ENCODE results near the gene SVBP. TPM values are rescaled to one million over a fixed set of nuclear protein-coding genes. Genes with fewer than 3 reads are reported as not detected.
"Not testable (repeated sequence)": the region's sequence is repeated elsewhere in the genome, so short reads cannot be mapped to it uniquely, and the experiment has no call there.

The SVBP gene
- total and polyA plus RNA-seq, 2 donors (not counting 3 experiments of a cell fraction or from before 2014, with no cell fraction given) = 18.1 to 24.1 TPM

DNA sequence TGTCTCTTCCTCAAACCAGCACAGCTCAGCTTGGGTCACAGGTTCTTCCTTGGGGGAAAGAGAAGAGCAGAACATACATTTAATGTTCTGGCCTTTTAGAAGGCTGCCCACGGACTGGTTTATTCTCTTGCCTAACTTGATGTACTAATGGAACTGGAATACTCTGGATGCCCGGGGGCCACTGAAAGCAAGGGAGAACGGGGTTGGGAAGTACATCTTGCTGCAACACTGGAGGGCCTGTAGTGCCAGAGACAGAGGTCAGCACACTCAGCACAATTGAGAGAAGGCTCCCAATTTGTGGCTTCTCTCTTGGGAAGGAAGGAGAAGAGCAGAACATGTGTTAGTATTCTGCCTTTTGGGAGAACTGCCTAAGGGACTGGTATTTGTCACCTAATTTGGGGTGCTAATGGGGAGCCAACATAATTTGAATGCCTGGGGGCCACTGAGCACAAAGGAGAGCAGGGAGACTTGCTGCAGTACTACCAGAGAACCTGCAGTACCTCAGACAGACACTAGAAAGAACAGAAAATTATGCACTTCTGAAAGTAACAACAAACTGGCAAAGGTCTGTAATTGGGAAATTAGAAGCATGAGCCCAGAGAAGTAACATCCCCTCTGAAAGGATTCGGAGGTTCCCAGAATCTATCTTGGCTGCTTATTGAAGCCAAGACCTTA, 43.3 kb upstream of the SVBP start:
- BruUV-seq (replicated peaks) = no TSS peak
- H4K20me1 ChIP-seq (replicated peaks; ENCODE audit: control insufficient read depth, extremely low read depth, insufficient read depth, low read length) = no peaks in the 10 kb centered on the region
- TF ChIP-seq MAX (IDR thresholded peaks at IDR 0.05; ENCODE audit: insufficient read depth, insufficient read length) (no peak), POLR2A (IDR thresholded peaks at IDR 0.05; ENCODE audit: low read depth, low read length) (no peak), JUN (IDR thresholded peaks at IDR 0.05; ENCODE audit: borderline replicate concordance, insufficient read depth, insufficient read length, low read depth) (no peak), EZH2 (IDR thresholded peaks at IDR 0.05; ENCODE audit: borderline replicate concordance, low read depth, low read length, severe bottlenecking) (no peak), MYC (IDR thresholded peaks at IDR 0.05; ENCODE audit: low read depth, low read length) (no peak), POLR2AphosphoS5 (IDR thresholded peaks at IDR 0.05; ENCODE audit: insufficient read depth, low read depth, low read length) (no peak), FOS (IDR thresholded peaks at IDR 0.05; ENCODE audit: borderline replicate concordance, insufficient read depth, low read length) (no peak), GATA2 (IDR thresholded peaks at IDR 0.05; ENCODE audit: insufficient read depth, insufficient read length, low read depth, low read length) (no peak)
- TF ChIP-seq, protein P1, sequence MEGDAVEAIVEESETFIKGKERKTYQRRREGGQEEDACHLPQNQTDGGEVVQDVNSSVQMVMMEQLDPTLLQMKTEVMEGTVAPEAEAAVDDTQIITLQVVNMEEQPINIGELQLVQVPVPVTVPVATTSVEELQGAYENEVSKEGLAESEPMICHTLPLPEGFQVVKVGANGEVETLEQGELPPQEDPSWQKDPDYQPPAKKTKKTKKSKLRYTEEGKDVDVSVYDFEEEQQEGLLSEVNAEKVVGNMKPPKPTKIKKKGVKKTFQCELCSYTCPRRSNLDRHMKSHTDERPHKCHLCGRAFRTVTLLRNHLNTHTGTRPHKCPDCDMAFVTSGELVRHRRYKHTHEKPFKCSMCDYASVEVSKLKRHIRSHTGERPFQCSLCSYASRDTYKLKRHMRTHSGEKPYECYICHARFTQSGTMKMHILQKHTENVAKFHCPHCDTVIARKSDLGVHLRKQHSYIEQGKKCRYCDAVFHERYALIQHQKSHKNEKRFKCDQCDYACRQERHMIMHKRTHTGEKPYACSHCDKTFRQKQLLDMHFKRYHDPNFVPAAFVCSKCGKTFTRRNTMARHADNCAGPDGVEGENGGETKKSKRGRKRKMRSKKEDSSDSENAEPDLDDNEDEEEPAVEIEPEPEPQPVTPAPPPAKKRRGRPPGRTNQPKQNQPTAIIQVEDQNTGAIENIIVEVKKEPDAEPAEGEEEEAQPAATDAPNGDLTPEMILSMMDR (IDR thresholded peaks at IDR 0.05; ENCODE audit: extremely low read depth in 1 of 2, insufficient read depth in 1 of 2, low read depth in 1 of 2, low read length in 2 of 2) = no peak
- no peak overlapping the region for H3K4me3 ChIP-seq (replicated peaks in 1 of 3; ENCODE audit: insufficient read depth in 1 of 3, low read depth in 1 of 3, low read length in 3 of 3)
- DNase-seq (ENCODE audit: low read depth, low spot score) (no peak), FAIRE-seq (no peak)
- no peaks in the 10 kb centered on the region for H3K79me2 ChIP-seq (ENCODE audit: control insufficient read depth, insufficient read depth, low read length)
- H3K9ac ChIP-seq (replicated peaks; ENCODE audit: extremely low read depth, insufficient read depth, low read length) = no peak overlapping the region
- intact Hi-C loops (cut with micrococcal nuclease) (no loop called here), dilution Hi-C loops (cut with MboI; ENCODE audit: extremely low pct_ligation_motif_present, low sequenced_read_pairs) (no loop called here)
- no peak overlapping the region for H2AFZ ChIP-seq (ENCODE audit: low read depth, low read length)
- no peaks in the 10 kb centered on the region for H3K9me3 ChIP-seq (replicated peaks; ENCODE audit: control insufficient read depth, insufficient read depth, low read length)
- no peaks in the 10 kb centered on the region for H3K4me1 ChIP-seq (ENCODE audit: control insufficient read depth, extremely low read depth, insufficient read depth, low read length)
- no peak overlapping the region for H3K27ac ChIP-seq (ENCODE audit: insufficient read depth, low read depth, low read length)
- CTCF ChIA-PET = no interaction called here
- POLR2A ChIA-PET = no interaction called here
- no peaks in the 10 kb centered on the region for H3K9me1 ChIP-seq (replicated peaks; ENCODE audit: control insufficient read depth, extremely low read depth, insufficient read depth, low read length)
- peaks cover 9 to 18% of the 10 kb centered on the region in 2 experiments for H3K27me3 ChIP-seq (ENCODE audit: control insufficient read depth in 2 of 2, insufficient read depth in 2 of 2, low read length in 2 of 2)
- no peak overlapping the region for H3K4me2 ChIP-seq (ENCODE audit: insufficient read depth, low read length)
- no peaks in the 10 kb centered on the region for H3K36me3 ChIP-seq (ENCODE audit: control insufficient read depth in 2 of 2, extremely low read depth in 1 of 2, insufficient read depth in 2 of 2, low read length in 2 of 2)

DNA sequence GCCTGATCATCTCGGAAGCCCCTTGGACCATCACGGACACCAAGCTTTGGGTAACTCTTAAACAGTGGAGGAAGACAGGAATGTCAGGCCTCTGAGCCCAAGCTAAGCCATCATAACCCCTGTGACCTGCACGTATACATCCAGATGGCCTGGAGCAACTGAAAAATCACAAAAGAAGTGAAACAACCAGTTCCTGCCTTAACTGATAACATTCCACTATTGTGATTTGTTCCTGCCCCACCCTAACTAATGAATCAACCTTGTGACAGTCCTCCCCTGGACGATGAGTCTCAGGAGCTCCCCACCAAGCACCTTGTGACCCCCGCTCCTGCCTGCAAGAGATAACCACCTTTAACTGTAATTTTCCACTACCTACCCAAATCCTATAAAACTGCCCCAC, 42.2 kb upstream of the SVBP start:
- CTCF ChIA-PET = interaction anchor here (1.3 kb wide), 1 partner anchor 54 kb away, joined by 3 read pairs; no protein-coding TSS in a partner anchor
- DNase-seq (ENCODE audit: low read depth, low spot score); H3K9me3 ChIP-seq (replicated peaks; ENCODE audit: control insufficient read depth, insufficient read depth, low read length); intact Hi-C loops (cut with micrococcal nuclease); H3K9me1 ChIP-seq (replicated peaks; ENCODE audit: control insufficient read depth, extremely low read depth, insufficient read depth, low read length); dilution Hi-C loops (cut with MboI; ENCODE audit: extremely low pct_ligation_motif_present, low sequenced_read_pairs); H3K79me2 ChIP-seq (ENCODE audit: control insufficient read depth, insufficient read depth, low read length); POLR2A ChIA-PET; H4K20me1 ChIP-seq (replicated peaks; ENCODE audit: control insufficient read depth, extremely low read depth, insufficient read depth, low read length); BruUV-seq (replicated peaks); H3K9ac ChIP-seq (replicated peaks; ENCODE audit: extremely low read depth, insufficient read depth, low read length); H3K36me3 ChIP-seq (ENCODE audit: control insufficient read depth in 2 of 2, extremely low read depth in 1 of 2, insufficient read depth in 2 of 2, low read length in 2 of 2); H2AFZ ChIP-seq (ENCODE audit: low read depth, low read length); FAIRE-seq; H3K4me3 ChIP-seq (replicated peaks in 1 of 3; ENCODE audit: insufficient read depth in 1 of 3, low read depth in 1 of 3, low read length in 3 of 3); H3K27ac ChIP-seq (ENCODE audit: insufficient read depth, low read depth, low read length); H3K4me1 ChIP-seq (ENCODE audit: control insufficient read depth, extremely low read depth, insufficient read depth, low read length); H3K4me2 ChIP-seq (ENCODE audit: insufficient read depth, low read length): not testable (repeated sequence)
- peaks cover 9 to 14% of the 10 kb centered on the region in 2 experiments for H3K27me3 ChIP-seq (ENCODE audit: control insufficient read depth in 2 of 2, insufficient read depth in 2 of 2, low read length in 2 of 2)

DNA sequence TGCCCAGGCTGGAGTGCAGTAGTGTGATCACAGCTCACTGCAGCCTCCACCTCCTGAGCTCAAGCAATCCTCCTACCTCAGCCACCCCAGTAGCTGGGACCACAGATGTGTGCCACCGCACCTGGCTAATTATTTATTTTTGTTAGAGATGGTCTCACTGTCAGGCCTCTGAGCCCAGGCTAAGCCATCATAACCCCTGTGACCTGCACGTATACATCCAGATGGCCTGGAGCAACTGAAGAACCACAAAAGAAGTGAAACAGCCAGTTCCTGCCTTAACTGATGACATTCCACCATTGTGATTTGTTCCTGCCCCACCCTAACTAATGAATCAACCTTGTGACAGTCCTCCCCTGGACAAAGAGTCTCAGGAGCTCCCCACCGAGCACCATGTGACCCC, 39.4 kb upstream of the SVBP start:
- FAIRE-seq; H3K4me3 ChIP-seq (replicated peaks in 1 of 3; ENCODE audit: insufficient read depth in 1 of 3, low read depth in 1 of 3, low read length in 3 of 3); H3K4me2 ChIP-seq (ENCODE audit: insufficient read depth, low read length); H3K4me1 ChIP-seq (ENCODE audit: control insufficient read depth, extremely low read depth, insufficient read depth, low read length); H3K79me2 ChIP-seq (ENCODE audit: control insufficient read depth, insufficient read depth, low read length); H3K36me3 ChIP-seq (ENCODE audit: control insufficient read depth in 2 of 2, extremely low read depth in 1 of 2, insufficient read depth in 2 of 2, low read length in 2 of 2); dilution Hi-C loops (cut with MboI; ENCODE audit: extremely low pct_ligation_motif_present, low sequenced_read_pairs); H3K9ac ChIP-seq (replicated peaks; ENCODE audit: extremely low read depth, insufficient read depth, low read length); H3K9me3 ChIP-seq (replicated peaks; ENCODE audit: control insufficient read depth, insufficient read depth, low read length); H3K9me1 ChIP-seq (replicated peaks; ENCODE audit: control insufficient read depth, extremely low read depth, insufficient read depth, low read length); DNase-seq (ENCODE audit: low read depth, low spot score); H3K27me3 ChIP-seq (ENCODE audit: control insufficient read depth in 2 of 2, insufficient read depth in 2 of 2, low read length in 2 of 2); POLR2A ChIA-PET; H4K20me1 ChIP-seq (replicated peaks; ENCODE audit: control insufficient read depth, extremely low read depth, insufficient read depth, low read length); BruUV-seq (replicated peaks); H2AFZ ChIP-seq (ENCODE audit: low read depth, low read length); intact Hi-C loops (cut with micrococcal nuclease); H3K27ac ChIP-seq (ENCODE audit: insufficient read depth, low read depth, low read length): not testable (repeated sequence)
- CTCF ChIA-PET = interaction anchor here (0.9 to 1.0 kb wide), 2 partner anchors 10 to 217 kb away, joined by 3 to 8 read pairs; partner anchors contain the start of gene ZNF691
